GM21447 (cell line): ENCODE data around the gene MRTFA.
"Not testable (repeated sequence)": the region's sequence is repeated elsewhere in the genome, so short reads cannot be mapped to it uniquely, and the experiment has no call there.

Source experiments
- ATAC-seq: cut with Tn5 transposase; IDR thresholded peaks from one replicate; pipeline ENCODE4 v1.9.1; 2021; ENCODE audit not compliant: unreplicated experiment

Gene MRTFA

GRCh38 chr22:40660730-40661129 is 24.2 kb upstream of the MRTFA start:
- ATAC-seq: no peak

GRCh38 chr22:40659166-40659565 is 22.6 kb upstream of the MRTFA start:
- ATAC-seq: no peak

- ATAC-seq: not testable (repeated sequence)
These were observed 20.1 kb upstream of the MRTFA start for GRCh38 chr22:40656651-40657050.

GRCh38 chr22:40655941-40656340 is 19.4 kb upstream of the MRTFA start:
- ATAC-seq: not testable (repeated sequence)

GRCh38 chr22:40654522-40655167 is 18.1 kb upstream of the MRTFA start:
- ATAC-seq: no peak

- ATAC-seq: no peak
These were observed 16.8 kb upstream of the MRTFA start for GRCh38 chr22:40653361-40653760.

GRCh38 chr22:40651563-40652501 is 15.3 kb upstream of the MRTFA start:
- ATAC-seq: no peak

- no peak for ATAC-seq
These were observed 14.5 kb upstream of the MRTFA start for GRCh38 chr22:40651057-40651456.

- no peak for ATAC-seq
These were observed 11.9 kb upstream of the MRTFA start for GRCh38 chr22:40648386-40648785.

GRCh38 chr22:40645579-40646197 is 9.2 kb upstream of the MRTFA start:
- ATAC-seq: no peak

- ATAC-seq: no peak
These were observed 5.8 kb upstream of the MRTFA start for GRCh38 chr22:40642316-40642715.

GRCh38 chr22:40641269-40641668 is 4.8 kb upstream of the MRTFA start:
- no peak for ATAC-seq

GRCh38 chr22:40638261-40638660 is 1.7 kb upstream of the MRTFA start:
- no peak for ATAC-seq

GRCh38 chr22:40637183-40638150 is 948 bp upstream of the MRTFA start:
- ATAC-seq: peak; percentile 12

- ATAC-seq: no peak
These were observed 559 bp downstream of the MRTFA start for GRCh38 chr22:40635940-40636379.

GRCh38 chr22:40635043-40635939 is 1.2 kb downstream of the MRTFA start:
- ATAC-seq: no peak

- no peak for ATAC-seq
These were observed 2.2 kb downstream of the MRTFA start for GRCh38 chr22:40634119-40634903.

- ATAC-seq: no peak
These were observed 3.5 kb downstream of the MRTFA start for GRCh38 chr22:40633036-40633435.

- no peak for ATAC-seq
These were observed 4.6 kb downstream of the MRTFA start for GRCh38 chr22:40631925-40632324.
